OCI-LY1 (cell line): ENCODE results near the gene SS18L1.

Experiments
- CTCF ChIP-seq: fragments of 200-600 bp; sonication (generic), shearing (Covaris generic); IDR thresholded peaks from 2 replicates; pipeline ENCODE4 v1.5.1; 2017; ENCODE audit warnings: mild to moderate bottlenecking, antibody characterized with exemption, low read length, moderate library complexity, mixed read lengths
- EZH2 ChIP-seq: fragments of 200-600 bp; sonication (generic), shearing (Covaris generic); IDR thresholded peaks from 2 replicates; pipeline ENCODE4 v1.8.0; 2017; ENCODE audit warnings: borderline replicate concordance, mixed run types, mild to moderate bottlenecking, antibody characterized with exemption, low read length, moderate library complexity, mixed read lengths

- TF ChIP-seq CTCF (no peak), EZH2 (no peak)
Observed at GRCh38 chr20:62178316-62179161, 35.0 kb downstream of the SS18L1 start.
